ENCODE results near the gene GALNT10.

GALNT10 gene

GRCh38 chr5:154243736-154244135 lies 53.2 kb downstream of the GALNT10 start:
- no peak overlapping the region for H3K27ac ChIP-seq (ENCODE audit: low read depth, low read length)
- TF ChIP-seq, protein P1, sequence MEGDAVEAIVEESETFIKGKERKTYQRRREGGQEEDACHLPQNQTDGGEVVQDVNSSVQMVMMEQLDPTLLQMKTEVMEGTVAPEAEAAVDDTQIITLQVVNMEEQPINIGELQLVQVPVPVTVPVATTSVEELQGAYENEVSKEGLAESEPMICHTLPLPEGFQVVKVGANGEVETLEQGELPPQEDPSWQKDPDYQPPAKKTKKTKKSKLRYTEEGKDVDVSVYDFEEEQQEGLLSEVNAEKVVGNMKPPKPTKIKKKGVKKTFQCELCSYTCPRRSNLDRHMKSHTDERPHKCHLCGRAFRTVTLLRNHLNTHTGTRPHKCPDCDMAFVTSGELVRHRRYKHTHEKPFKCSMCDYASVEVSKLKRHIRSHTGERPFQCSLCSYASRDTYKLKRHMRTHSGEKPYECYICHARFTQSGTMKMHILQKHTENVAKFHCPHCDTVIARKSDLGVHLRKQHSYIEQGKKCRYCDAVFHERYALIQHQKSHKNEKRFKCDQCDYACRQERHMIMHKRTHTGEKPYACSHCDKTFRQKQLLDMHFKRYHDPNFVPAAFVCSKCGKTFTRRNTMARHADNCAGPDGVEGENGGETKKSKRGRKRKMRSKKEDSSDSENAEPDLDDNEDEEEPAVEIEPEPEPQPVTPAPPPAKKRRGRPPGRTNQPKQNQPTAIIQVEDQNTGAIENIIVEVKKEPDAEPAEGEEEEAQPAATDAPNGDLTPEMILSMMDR (IDR thresholded peaks at IDR 0.05; ENCODE audit: low read depth, low read length, poor library complexity, severe bottlenecking), result no peak
- no peak for TF ChIP-seq EZH2phosphoT487 (IDR thresholded peaks at IDR 0.05; ENCODE audit: borderline replicate concordance, low read length)
- no peak overlapping the region for H3K4me3 ChIP-seq (ENCODE audit: low read length)
- H4K20me1 ChIP-seq (ENCODE audit: control insufficient read depth, insufficient read depth, low read depth, low read length), result no peaks in the 10 kb centered on the region
- H3K4me1 ChIP-seq (ENCODE audit: control insufficient read depth, low read length), result peaks cover 6% of the 10 kb centered on the region
- H3K4me2 ChIP-seq (ENCODE audit: low read length), result no peak overlapping the region
- no peaks in the 10 kb centered on the region for H3K27me3 ChIP-seq (ENCODE audit: control insufficient read depth, low read length)
- no peaks in the 10 kb centered on the region for H3F3A ChIP-seq (ENCODE audit: control insufficient read depth, insufficient read depth)
- H3K9me3 ChIP-seq (ENCODE audit: control insufficient read depth, insufficient read depth, low read length), result peaks cover 8% of the 10 kb centered on the region; the same call in 1 of the 2 replicates
- no peaks in the 10 kb centered on the region for H3K9me2 ChIP-seq (replicated peaks; ENCODE audit: control insufficient read depth, low read length)
- no peaks in the 10 kb centered on the region for H3K36me3 ChIP-seq (ENCODE audit: control insufficient read depth, low read length)
- H3K79me2 ChIP-seq (ENCODE audit: control insufficient read depth, low read length), result no peaks in the 10 kb centered on the region

- H3F3A ChIP-seq (ENCODE audit: control insufficient read depth, insufficient read depth), result no peaks in the 10 kb centered on the region
- TF ChIP-seq, protein P1 (IDR thresholded peaks at IDR 0.05; ENCODE audit: low read depth, low read length, poor library complexity, severe bottlenecking), result no peak
- TF ChIP-seq EZH2phosphoT487 (IDR thresholded peaks at IDR 0.05; ENCODE audit: borderline replicate concordance, low read length), result no peak
- H3K9me2 ChIP-seq (replicated peaks; ENCODE audit: control insufficient read depth, low read length), result no peaks in the 10 kb centered on the region
- no peaks in the 10 kb centered on the region for H3K27me3 ChIP-seq (ENCODE audit: control insufficient read depth, low read length)
- H3K4me2 ChIP-seq (ENCODE audit: low read length), result no peak overlapping the region
- no peaks in the 10 kb centered on the region for H4K20me1 ChIP-seq (ENCODE audit: control insufficient read depth, insufficient read depth, low read depth, low read length)
- H3K27ac ChIP-seq (ENCODE audit: low read depth, low read length), result no peak overlapping the region
- peaks cover 8% of the 10 kb centered on the region; the same call in 1 of the 2 replicates for H3K9me3 ChIP-seq (ENCODE audit: control insufficient read depth, insufficient read depth, low read length)
- H3K4me3 ChIP-seq (ENCODE audit: low read length), result no peak overlapping the region
- no peaks in the 10 kb centered on the region for H3K36me3 ChIP-seq (ENCODE audit: control insufficient read depth, low read length)
- H3K4me1 ChIP-seq (ENCODE audit: control insufficient read depth, low read length), result no peaks in the 10 kb centered on the region
- no peaks in the 10 kb centered on the region for H3K79me2 ChIP-seq (ENCODE audit: control insufficient read depth, low read length)
Measured at GRCh38 chr5:154244476-154244875, 53.9 kb downstream of the GALNT10 start.

DNA sequence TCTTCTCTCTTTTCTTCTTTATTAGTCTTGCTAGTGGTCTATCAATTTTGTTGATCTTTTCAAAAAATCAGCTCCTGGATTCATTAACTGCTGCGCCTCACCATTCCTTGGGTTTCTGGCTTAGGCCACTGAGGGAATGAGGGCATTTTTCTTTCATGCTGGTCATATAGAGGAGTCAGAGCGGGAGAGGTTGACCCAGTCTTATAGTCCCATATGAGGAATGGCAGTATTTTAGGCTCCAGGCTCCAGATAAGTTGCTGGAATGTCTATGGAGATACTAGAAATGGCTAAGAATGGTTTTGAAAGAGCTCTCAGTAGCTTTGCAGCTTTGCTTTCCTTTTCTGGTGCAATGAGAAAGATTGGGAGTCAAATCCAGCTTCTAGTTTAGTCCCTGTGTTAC lies 58.2 kb downstream of the GALNT10 start:
- peaks cover 8% of the 10 kb centered on the region; the same call in 1 of the 2 replicates for H3K9me3 ChIP-seq (ENCODE audit: control insufficient read depth, insufficient read depth, low read length)
- H3F3A ChIP-seq (ENCODE audit: control insufficient read depth, insufficient read depth), result no peaks in the 10 kb centered on the region
- no peaks in the 10 kb centered on the region for H3K36me3 ChIP-seq (ENCODE audit: control insufficient read depth, low read length)
- no peak for TF ChIP-seq EZH2phosphoT487 (IDR thresholded peaks at IDR 0.05; ENCODE audit: borderline replicate concordance, low read length)
- TF ChIP-seq, protein P1 (IDR thresholded peaks at IDR 0.05; ENCODE audit: low read depth, low read length, poor library complexity, severe bottlenecking), result no peak
- H4K20me1 ChIP-seq (ENCODE audit: control insufficient read depth, insufficient read depth, low read depth, low read length), result no peaks in the 10 kb centered on the region
- no peak overlapping the region for H3K4me2 ChIP-seq (ENCODE audit: low read length)
- no peaks in the 10 kb centered on the region for H3K4me1 ChIP-seq (ENCODE audit: control insufficient read depth, low read length)
- H3K27ac ChIP-seq (ENCODE audit: low read depth, low read length), result no peak overlapping the region
- no peaks in the 10 kb centered on the region for H3K79me2 ChIP-seq (ENCODE audit: control insufficient read depth, low read length)
- H3K27me3 ChIP-seq (ENCODE audit: control insufficient read depth, low read length), result no peaks in the 10 kb centered on the region
- H3K9me2 ChIP-seq (replicated peaks; ENCODE audit: control insufficient read depth, low read length), result no peaks in the 10 kb centered on the region
- H3K4me3 ChIP-seq (ENCODE audit: low read length), result no peak overlapping the region
